Esophagus muscularis mucosa (tissue), 4 donors: ENCODE results near the gene CLINT1. TPM values are rescaled to one million over a fixed set of nuclear protein-coding genes. Genes with fewer than 3 reads are reported as not detected.
A peak's percentile ranks its signal among the peaks of the same experiment; 100 is the strongest.

Experiments used
- DNase-seq: peaks from one replicate; pipeline ENCODE4 v3.0.0-alpha.2; 2017; ENCODE audit errors: extremely low spot score
- H3K27ac ChIP-seq, 4 donors: fragments of 200-600 bp; sonication (generic); replicated peaks in 1 of 4; 1 replicate in 3 of 4; 2 replicates in 1 of 4; pipeline ENCODE4 v1.5.1; 2016 to 2019; ENCODE audit warnings: mild to moderate bottlenecking in 1 of 4
- H3K27me3 ChIP-seq, 4 donors: fragments of 200-600 bp; sonication (generic); one replicate each; pipeline versions ENCODE4 v1.5.1 to v1.6.0; 2016 to 2019
- H3K36me3 ChIP-seq, 4 donors: fragments of 200-600 bp; sonication (generic); one replicate each; pipeline ENCODE4 v1.5.1; 2016 to 2019
- H3K4me1 ChIP-seq, 4 donors: fragments of 200-600 bp; sonication (generic); one replicate each; pipeline ENCODE4 v1.5.1; 2016 to 2019
- H3K4me3 ChIP-seq, 4 donors: fragments of 200-600 bp; sonication (generic); 1 replicate in 2 of 4; 2 replicates in 2 of 4; pipeline ENCODE4 v1.5.1; 2016 to 2019; ENCODE audit warnings: mild to moderate bottlenecking in 4 of 4, moderate library complexity in 1 of 4
- H3K9me3 ChIP-seq, 4 donors: fragments of 200-600 bp; sonication (generic); 1 replicate in 3 of 4; 2 replicates in 1 of 4; pipeline ENCODE4 v1.5.1; 2016 to 2019
- CTCF ChIP-seq, 3 experiments: fragments of 200-600 bp in 2 of 3; fragments of 450-650 bp in 1 of 3; sonication (generic) in 2 of 3; IDR thresholded peaks; one replicate each; pipeline ENCODE4 v1.5.1; 2017 to 2019; ENCODE audit warnings: antibody characterized with exemption in 3 of 3, mild to moderate bottlenecking in 2 of 3, moderate library complexity in 1 of 3
- EP300 ChIP-seq: sonication (generic); formaldehyde crosslinking; IDR thresholded peaks from one replicate; pipeline ENCODE4 v1.6.1; 2017; ENCODE audit warnings: antibody characterized with exemption
- POLR2A ChIP-seq: fragments of 450-650 bp; IDR thresholded peaks from one replicate; pipeline ENCODE4 v1.6.1; 2017; ENCODE audit warnings: antibody characterized with exemption, moderate library complexity, mild to moderate bottlenecking, low read depth
- POLR2AphosphoS5 ChIP-seq, 2 donors: sonication (generic); formaldehyde crosslinking; IDR thresholded peaks; one replicate each; pipeline ENCODE4 v1.6.1; 2017; ENCODE audit warnings: antibody characterized with exemption in 2 of 2
- WGBS: methylation state at CpG from one replicate; pipeline ENCODE4 v1.1.5; 2018; 5-methylcytosine and 5-hydroxymethylcytosine counted together
- intact Hi-C: fragments of 100-400 bp; cut with DNase I; formaldehyde crosslinking; loops from one replicate; pipeline ENCODE4 v1.15.1; 2023
- total RNA-seq, 4 donors: library from RNA; depleted of rRNA; stranded (reverse); fragments of >200 nt; gene quantifications; one replicate each; pipeline versions ENCODE4 v1.1.0 to v1.2.1, GENCODE V29; 2016

Gene CLINT1
- total RNA-seq, 4 donors from 2014 or later: 84.3 to 118 (median 107) TPM

DNA sequence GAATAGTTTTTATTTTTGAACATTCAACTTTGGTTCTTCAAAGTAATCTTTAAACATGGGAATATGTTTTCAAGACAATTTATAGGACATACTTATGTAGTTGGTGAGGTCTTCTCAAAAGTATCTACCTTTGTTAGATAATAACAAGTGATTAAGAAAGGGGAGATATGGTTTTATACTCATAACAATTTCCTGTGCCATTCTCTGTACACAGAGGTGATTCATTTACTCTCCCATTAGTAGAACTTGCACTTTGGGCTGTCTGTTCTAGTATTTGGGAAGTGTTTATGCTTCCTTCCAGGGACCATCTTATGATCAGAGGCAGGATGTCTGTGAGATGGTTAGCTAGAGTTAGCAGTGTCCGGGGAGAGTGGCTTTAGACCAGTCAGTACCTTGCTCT is 100.2 kb downstream of the CLINT1 start:
- 94% methylated on average over 1 of the region's 1 CpG for WGBS
- TF ChIP-seq POLR2AphosphoS5 (IDR thresholded peaks at IDR 0.05): no peak
- TF ChIP-seq POLR2A: no peak
- no peak for TF ChIP-seq EP300
- TF ChIP-seq CTCF (IDR thresholded peaks at IDR 0.05): no peak
- peaks cover 0 to 18% (median 16%) of the 10 kb centered on the region in 4 donors for H3K4me1 ChIP-seq
- H3K27me3 ChIP-seq: no peaks in the 10 kb centered on the region
- DNase-seq: no peak
- intact Hi-C loops: no loop called here
- peaks cover 31 to 79% (median 59%) of the 10 kb centered on the region in 4 donors for H3K36me3 ChIP-seq
- H3K9me3 ChIP-seq: no peaks in the 10 kb centered on the region
- H3K4me3 ChIP-seq: no peak overlapping the region
- H3K27ac ChIP-seq: no peak overlapping the region

DNA sequence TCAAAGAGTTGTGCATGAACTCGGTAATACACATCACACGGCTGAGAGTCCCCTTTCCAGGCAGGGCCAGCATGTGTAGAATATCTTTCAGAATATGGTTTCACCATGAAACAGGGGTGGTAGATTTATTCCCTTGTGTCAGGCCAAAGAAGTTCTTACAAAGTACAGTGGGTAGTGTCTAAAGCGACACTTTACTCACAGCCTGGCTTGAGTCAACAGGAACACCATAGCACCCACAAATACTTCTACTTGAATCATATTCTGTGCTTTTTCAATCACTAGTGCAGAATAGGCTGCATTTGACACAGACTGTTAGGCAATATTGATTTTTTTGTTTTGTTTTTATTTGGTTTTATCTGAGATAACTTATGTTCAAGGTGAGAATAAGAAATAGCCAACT is 102.8 kb downstream of the CLINT1 start:
- TF ChIP-seq EP300 (no peak), POLR2AphosphoS5 (IDR thresholded peaks at IDR 0.05) (no peak), POLR2A (no peak)
- Histone ChIP-seq H3K4me3 (no peak overlapping the region), H3K27me3 (no peaks in the 10 kb centered on the region), H3K4me1 (peaks cover 0 to 5% (median 4%) of the 10 kb centered on the region in 4 donors), H3K27ac (no peak overlapping the region), H3K9me3 (no peaks in the 10 kb centered on the region), H3K36me3 (peaks cover 53 to 100% (median 82%) of the 10 kb centered on the region in 4 donors)
- intact Hi-C loops: no loop called here
- no peak for DNase-seq
- WGBS: 94% methylated on average over 3 of the region's 3 CpGs

DNA sequence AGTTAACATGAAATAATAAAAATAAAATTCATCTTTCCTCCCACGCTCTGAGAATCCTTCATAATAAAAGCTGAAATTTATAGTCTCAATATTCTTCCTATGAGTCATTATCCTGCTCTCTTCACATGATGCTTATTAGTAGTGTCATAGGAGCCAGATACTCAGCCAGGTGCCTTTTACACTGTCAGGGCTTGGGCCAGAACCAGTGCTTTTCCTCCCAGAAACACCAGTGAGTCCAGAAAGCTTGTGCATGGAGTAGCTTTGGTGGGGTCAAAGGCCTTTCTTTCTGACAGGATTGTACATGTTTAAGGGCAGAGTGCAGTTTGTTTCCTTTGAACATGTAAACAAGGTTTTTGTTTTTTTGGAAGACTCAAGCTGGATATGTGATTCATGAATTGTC is 108.6 kb downstream of the CLINT1 start:
- Histone ChIP-seq H3K27ac (peak overlapping the region; percentile 89 to 96 (median 92)), H3K9me3 (no peaks in the 10 kb centered on the region), H3K27me3 (no peaks in the 10 kb centered on the region), H3K36me3 (peaks cover 37 to 43% (median 39%) of the 10 kb centered on the region in 4 donors), H3K4me1 (peaks cover 0 to 61% (median 59%) of the 10 kb centered on the region in 4 donors), H3K4me3 (peak overlapping the region in 2 of 4 donors; percentile 17 to 26)
- intact Hi-C loops: no loop called here
- no peak for DNase-seq
- TF ChIP-seq POLR2AphosphoS5 (IDR thresholded peaks at IDR 0.05): peak; percentile 38 to 43
- no peak for TF ChIP-seq EP300
- 41% methylated on average over 1 of the region's 1 CpG for WGBS

DNA sequence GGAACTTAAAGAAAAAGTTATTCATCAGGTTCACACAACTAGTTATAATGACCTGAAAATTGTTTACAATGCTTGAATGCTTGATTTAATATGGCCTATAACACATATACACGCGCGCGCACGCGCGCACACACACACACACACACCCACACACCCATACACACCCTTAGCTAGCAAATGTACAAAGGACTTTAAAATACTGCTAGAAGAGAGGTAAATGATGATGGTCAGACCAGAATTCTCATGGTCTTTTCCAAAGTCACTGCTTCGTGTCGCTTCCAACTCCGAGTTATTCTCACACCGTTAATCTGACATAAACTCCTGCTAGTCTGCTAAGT is 109.5 kb downstream of the CLINT1 start:
- no peak for TF ChIP-seq EP300
- DNase-seq: no peak
- Histone ChIP-seq H3K27me3 (no peaks in the 10 kb centered on the region), H3K36me3 (peaks cover 29 to 34% (median 31%) of the 10 kb centered on the region in 4 donors), H3K9me3 (no peaks in the 10 kb centered on the region), H3K4me3 (peak overlapping the region in 2 of 4 donors; percentile 17 to 18), H3K27ac (peak overlapping the region; percentile 89 to 96 (median 92)), H3K4me1 (peaks cover 6 to 68% (median 68%) of the 10 kb centered on the region in 4 donors)
- intact Hi-C loops: loop anchor here (10.0 kb wide), 2 partner anchors 185 to 385 kb away; no protein-coding TSS in a partner anchor
- WGBS: 77% methylated on average over 11 of the region's 11 CpGs

GRCh38 chr5:157748760-157749461 is 110.0 kb downstream of the CLINT1 start:
- H3K36me3 ChIP-seq: peaks cover 26 to 29% (median 27%) of the 10 kb centered on the region in 4 donors
- DNase-seq: no peak
- H3K4me1 ChIP-seq: peaks cover 8 to 71% (median 68%) of the 10 kb centered on the region in 4 donors
- WGBS: 51% methylated on average over 4 of the region's 4 CpGs
- H3K27ac ChIP-seq: peak overlapping the region; percentile 89 to 96 (median 92)
- intact Hi-C loops: loop anchor here (10.0 kb wide), 2 partner anchors 184 to 384 kb away; no protein-coding TSS in a partner anchor
- H3K4me3 ChIP-seq: no peak overlapping the region
- H3K27me3 ChIP-seq: no peaks in the 10 kb centered on the region
- no peaks in the 10 kb centered on the region for H3K9me3 ChIP-seq
- TF ChIP-seq CTCF (IDR thresholded peaks at IDR 0.05) (no peak), EP300 (no peak), POLR2AphosphoS5 (IDR thresholded peaks at IDR 0.05) (peak; percentile 12 to 57), POLR2A (no peak)
